Upper lobe of left lung (tissue), 6 donors: Measurements from ENCODE around the gene CLDN15. TPM values are rescaled to one million over a fixed set of nuclear protein-coding genes. Genes with fewer than 3 reads are reported as not detected.

Source experiments
- ATAC-seq, 2 donors: fragments of 200-7000 bp; cut with Tn5 transposase; one replicate each; pipeline ENCODE4 v1.9.1; 2022; ENCODE audit warnings: mild to moderate bottlenecking in 2 of 2, moderate library complexity in 2 of 2; ENCODE audit not compliant: low FRiP score in 2 of 2
- DNase-seq, 2 donors: peaks; one replicate each; pipeline ENCODE4 v3.0.0-alpha.2; 2019 to 2020
- H3K27ac ChIP-seq, 4 donors: fragments of 200-600 bp; sonication (generic); one replicate each; pipeline ENCODE4 v1.5.1; 2016 to 2019
- H3K27me3 ChIP-seq, 4 donors: fragments of 200-600 bp; sonication (generic); one replicate each; pipeline ENCODE4 v1.5.1; 2017 to 2019
- H3K36me3 ChIP-seq, 4 donors: fragments of 200-600 bp; sonication (generic); one replicate each; pipeline ENCODE4 v1.5.1; 2016 to 2019
- H3K4me1 ChIP-seq, 4 donors: fragments of 200-600 bp; sonication (generic); one replicate each; pipeline ENCODE4 v1.5.1; 2018 to 2019
- H3K4me3 ChIP-seq, 4 donors: fragments of 200-600 bp; sonication (generic); one replicate each; pipeline ENCODE4 v1.5.1; 2017 to 2019; ENCODE audit warnings: mild to moderate bottlenecking in 2 of 4, moderate library complexity in 1 of 4
- H3K9me3 ChIP-seq, 4 donors: fragments of 200-600 bp; sonication (generic); one replicate each; pipeline ENCODE4 v1.5.1; 2018 to 2019
- CTCF ChIP-seq, 6 experiments: fragments of 450-650 bp in 4 of 6; fragments of 200-600 bp in 2 of 6; sonication (generic) in 2 of 6; IDR thresholded peaks; one replicate each; pipeline ENCODE4 v1.5.1; 2016 to 2019; ENCODE audit warnings: antibody characterized with exemption in 6 of 6
- EP300 ChIP-seq, 4 donors: sonication (generic); formaldehyde crosslinking; IDR thresholded peaks; one replicate each; pipeline ENCODE4 v1.5.1; 2017; ENCODE audit warnings: antibody characterized with exemption in 4 of 4, control low read depth in 2 of 4
- POLR2A ChIP-seq, 4 donors: fragments of 450-650 bp; IDR thresholded peaks; one replicate each; pipeline ENCODE4 v1.5.1; 2016 to 2017; ENCODE audit warnings: antibody characterized with exemption in 4 of 4, mild to moderate bottlenecking in 2 of 4
- POLR2AphosphoS5 ChIP-seq, 2 donors: sonication (generic); formaldehyde crosslinking; IDR thresholded peaks; one replicate each; pipeline ENCODE4 v1.5.1; 2017; ENCODE audit warnings: antibody characterized with exemption in 2 of 2
- WGBS, 2 donors: methylation state at CpG; one replicate each; pipeline ENCODE4 v1.1.5; 2017 to 2018; 5-methylcytosine and 5-hydroxymethylcytosine counted together
- total RNA-seq, 6 donors: library from RNA; depleted of rRNA in 4 of 6; stranded (reverse); fragments of >200 nt in 4 of 6; gene quantifications; one replicate each; pipeline versions ENCODE4 v1.1.0 to v1.2.1, GENCODE V29; 2016 to 2021
- donor health status: DM: no; HTN: no; CAD: no; lungs with moderate emphysema.
- donor health status: DM: no; HTN: yes; CAD: no; lungs with severe emphysema.

The CLDN15 gene
- total RNA-seq, 6 donors from 2014 or later = 6.0 to 31.4 (median 8.8) TPM

GRCh38 chr7:101218236-101219125 lies 19.1 kb downstream of the CLDN15 start:
- no peaks in the 10 kb centered on the region for H3K27me3 ChIP-seq
- peak overlapping the region; percentile 84 to 95 (median 91) for H3K27ac ChIP-seq
- H3K9me3 ChIP-seq = no peaks in the 10 kb centered on the region
- H3K4me3 ChIP-seq = peak overlapping the region; percentile 81 to 87 (median 84)
- DNase-seq (no peak), ATAC-seq (peak in 1 of 2 donors; percentile 0)
- 8 to 13% methylated on average over 25 to 26 of the region's 26 CpGs for WGBS, 2 donors
- H3K36me3 ChIP-seq = peaks cover 2 to 33% (median 23%) of the 10 kb centered on the region in 4 donors
- H3K4me1 ChIP-seq = peaks cover 28 to 42% (median 31%) of the 10 kb centered on the region in 4 donors
- no peak for TF ChIP-seq CTCF (IDR thresholded peaks at IDR 0.05)

GRCh38 chr7:101217388-101218235 lies 20.0 kb downstream of the CLDN15 start, which contains the start of the genes PLOD3 and ZNHIT1:
Gene PLOD3, minus strand, starts transcription at chr7:101217581. Its CDS starts 307 bp downstream, at chr7:101217274.
Gene ZNHIT1, plus strand, starts transcription at chr7:101218165. Its CDS starts 31 bp downstream, at chr7:101218196.
- H3K27ac ChIP-seq = peak within 1 kb of the TSS; percentile 84 to 95 (median 91)
- no peaks in the 10 kb centered on the region for H3K27me3 ChIP-seq
- WGBS, 2 donors = 0 to 1% methylated on average over 22 to 37 of the region's 57 CpGs
- H3K4me1 ChIP-seq = peaks cover 28 to 42% (median 31%) of the 10 kb centered on the region in 4 donors
- ATAC-seq (peak; percentile 94), DNase-seq (peak; percentile 96 to 97)
- peaks cover 0 to 30% (median 21%) of the 10 kb centered on the region in 4 donors for H3K36me3 ChIP-seq
- H3K9me3 ChIP-seq = no peaks in the 10 kb centered on the region
- no peak for TF ChIP-seq EP300 (IDR thresholded peaks at IDR 0.05)
- peak in 4 of 6 experiments; percentile 9 to 30 (median 16) for TF ChIP-seq CTCF (IDR thresholded peaks at IDR 0.05)
- TF ChIP-seq POLR2AphosphoS5 (IDR thresholded peaks at IDR 0.05) = peak; percentile 45
- TF ChIP-seq POLR2A (IDR thresholded peaks at IDR 0.05) = peak in 2 of 4 donors; percentile 15 to 66
- H3K4me3 ChIP-seq = peak within 1 kb of the TSS; percentile 81 to 87 (median 84)

- H3K4me1 ChIP-seq = peaks cover 28 to 42% (median 31%) of the 10 kb centered on the region in 4 donors
- H3K36me3 ChIP-seq = peaks cover 0 to 33% (median 26%) of the 10 kb centered on the region in 4 donors
- H3K9me3 ChIP-seq = no peaks in the 10 kb centered on the region
- no peaks in the 10 kb centered on the region for H3K27me3 ChIP-seq
- peak overlapping the region; percentile 84 to 95 (median 91) for H3K27ac ChIP-seq
- H3K4me3 ChIP-seq = peak overlapping the region; percentile 81 to 87 (median 84)
- DNase-seq = no peak
- TF ChIP-seq EP300 (IDR thresholded peaks at IDR 0.05) (no peak), CTCF (IDR thresholded peaks at IDR 0.05) (no peak), POLR2A (IDR thresholded peaks at IDR 0.05) (no peak), POLR2AphosphoS5 (IDR thresholded peaks at IDR 0.05) (no peak)
- peak in 1 of 2 donors; percentile 2 for ATAC-seq
- 0 to 3% methylated on average over 5 to 11 of the region's 34 CpGs for WGBS, 2 donors
These were observed 20.7 kb downstream of the CLDN15 start for GRCh38 chr7:101216860-101217387.

GRCh38 chr7:101216001-101216859 lies 21.4 kb downstream of the CLDN15 start:
- Histone ChIP-seq H3K9me3 (no peaks in the 10 kb centered on the region), H3K27ac (peak overlapping the region; percentile 8 to 95 (median 91)), H3K27me3 (no peaks in the 10 kb centered on the region), H3K4me1 (peaks cover 28 to 42% (median 31%) of the 10 kb centered on the region in 4 donors), H3K4me3 (peak overlapping the region; percentile 81 to 87 (median 84)), H3K36me3 (peaks cover 4 to 40% (median 33%) of the 10 kb centered on the region in 4 donors)
- 62 to 66% methylated on average over 24 to 25 of the region's 31 CpGs for whole genome bisulfite sequencing, 2 donors
- ATAC-seq (peak in 1 of 2 donors; percentile 10), DNase-seq (peak in 1 of 2 donors; percentile 45)
- TF ChIP-seq POLR2A (IDR thresholded peaks at IDR 0.05) (no peak), POLR2AphosphoS5 (IDR thresholded peaks at IDR 0.05) (no peak), EP300 (IDR thresholded peaks at IDR 0.05) (no peak), CTCF (IDR thresholded peaks at IDR 0.05) (no peak)
